GM10248 (cell line): Measurements from ENCODE around the gene PIEZO2.

Experiments
- CTCF ChIA-PET: fragments of 300-600 bp; sonication (Branson Sonifier 250); formaldehyde crosslinking; extraction: SDS; loops from one replicate; lab custom pipeline; 2021; ENCODE audit warnings: antibody characterized with exemption; lab: Yijun Ruan, JAX
- POLR2A ChIA-PET: fragments of 350-650 bp; sonication (Branson Sonifier 250); formaldehyde crosslinking; extraction: SDS; loops from one replicate; lab custom pipeline; 2020; ENCODE audit warnings: antibody characterized with exemption; lab: Yijun Ruan, JAX
- DNase-seq: peaks from one replicate; pipeline ENCODE4 v3.0.0; 2012; ENCODE audit errors: extremely low spot score
- CTCF ChIP-seq: IDR thresholded peaks from 2 replicates; pipeline ENCODE4 v1.5.1; 2012; ENCODE audit warnings: mild to moderate bottlenecking, low read depth; ENCODE audit errors: extremely low read depth, missing control alignments, control extremely low read depth

Gene PIEZO2

GRCh38 chr18:11125492-11126315, 23.7 kb downstream of the PIEZO2 start:
- ChIA-PET POLR2A (no interaction called here), CTCF (no interaction called here)
- no peak for DNase-seq
- TF ChIP-seq CTCF: no peak

- CTCF ChIA-PET: interaction anchor here (1.9 kb wide), 1 partner anchor 11 kb away, joined by 4 read pairs; no protein-coding TSS in a partner anchor
Observed at GRCh38 chr18:11124054-11124453, 25.3 kb downstream of the PIEZO2 start.

GRCh38 chr18:11121443-11121849, 27.9 kb downstream of the PIEZO2 start:
- no peak for DNase-seq
- no peak for TF ChIP-seq CTCF
- ChIA-PET POLR2A (no interaction called here), CTCF (interaction anchor here (1.0 to 1.9 kb wide), 4 partner anchors 15 to 81 kb away, joined by 3 to 5 read pairs (median 4); no protein-coding TSS in a partner anchor)

More at GRCh38 chr18:11124054-11124453, 25.3 kb downstream of the PIEZO2 start:
- POLR2A ChIA-PET: no interaction called here
- DNase-seq: no peak
- TF ChIP-seq CTCF: no peak

DNA sequence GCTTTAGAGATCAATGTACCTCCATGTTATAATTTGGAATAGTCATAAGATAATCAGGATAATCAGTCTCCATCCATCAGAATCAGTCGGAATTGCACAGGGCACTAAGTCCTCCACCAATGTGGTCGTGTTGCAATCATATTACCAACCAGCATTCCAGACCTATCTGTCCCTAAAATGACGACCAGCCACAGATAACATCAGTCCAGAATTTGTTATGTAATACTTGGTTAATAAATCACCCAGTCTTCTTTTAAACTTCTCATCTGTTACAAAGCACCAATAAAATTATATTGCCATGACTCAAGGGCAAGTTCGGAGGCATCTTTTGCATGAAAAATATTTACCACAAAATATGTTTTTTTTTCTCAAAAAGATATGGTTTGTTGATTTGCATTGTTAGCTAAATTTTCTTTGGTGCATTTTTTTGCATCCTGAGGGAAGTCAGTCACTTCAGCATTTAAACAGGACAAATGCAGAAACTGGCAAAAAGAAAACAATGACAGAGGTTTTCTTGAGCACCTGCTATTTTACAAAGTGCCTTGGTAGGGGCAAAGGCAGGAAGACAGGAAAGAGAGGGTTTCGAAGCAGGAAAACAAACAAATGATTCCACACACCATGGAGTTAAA, 29.3 kb downstream of the PIEZO2 start:
- POLR2A ChIA-PET: no interaction called here
- TF ChIP-seq CTCF: no peak
- CTCF ChIA-PET: interaction anchor here (1.0 to 1.7 kb wide), 3 partner anchors 12 to 33 kb away, joined by 3 to 4 read pairs (median 4); no protein-coding TSS in a partner anchor
- DNase-seq: no peak

DNA sequence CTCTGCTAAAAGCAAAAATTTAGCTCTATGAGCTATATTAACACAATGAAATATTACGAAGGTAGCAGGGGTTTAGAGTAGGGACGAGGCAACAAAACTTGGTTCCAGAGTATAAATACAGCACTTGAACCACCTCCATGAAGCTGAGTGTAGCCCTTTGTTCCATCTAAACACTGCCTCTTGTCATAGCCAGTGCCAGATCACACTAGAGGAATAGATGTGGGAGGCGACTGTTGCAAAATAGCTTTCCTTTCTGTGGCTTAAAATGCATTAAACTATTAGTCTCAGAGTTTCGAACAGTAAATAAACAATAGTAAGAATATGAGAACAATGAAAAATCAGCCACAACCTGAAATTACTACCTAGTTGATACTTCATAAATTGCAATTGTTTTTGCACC, 29.8 kb downstream of the PIEZO2 start:
- POLR2A ChIA-PET: no interaction called here
- no peak for TF ChIP-seq CTCF
- CTCF ChIA-PET: interaction anchor here (1.0 to 1.7 kb wide), 2 partner anchors 12 to 27 kb away, joined by 3 to 4 read pairs; no protein-coding TSS in a partner anchor
- DNase-seq: no peak

DNA sequence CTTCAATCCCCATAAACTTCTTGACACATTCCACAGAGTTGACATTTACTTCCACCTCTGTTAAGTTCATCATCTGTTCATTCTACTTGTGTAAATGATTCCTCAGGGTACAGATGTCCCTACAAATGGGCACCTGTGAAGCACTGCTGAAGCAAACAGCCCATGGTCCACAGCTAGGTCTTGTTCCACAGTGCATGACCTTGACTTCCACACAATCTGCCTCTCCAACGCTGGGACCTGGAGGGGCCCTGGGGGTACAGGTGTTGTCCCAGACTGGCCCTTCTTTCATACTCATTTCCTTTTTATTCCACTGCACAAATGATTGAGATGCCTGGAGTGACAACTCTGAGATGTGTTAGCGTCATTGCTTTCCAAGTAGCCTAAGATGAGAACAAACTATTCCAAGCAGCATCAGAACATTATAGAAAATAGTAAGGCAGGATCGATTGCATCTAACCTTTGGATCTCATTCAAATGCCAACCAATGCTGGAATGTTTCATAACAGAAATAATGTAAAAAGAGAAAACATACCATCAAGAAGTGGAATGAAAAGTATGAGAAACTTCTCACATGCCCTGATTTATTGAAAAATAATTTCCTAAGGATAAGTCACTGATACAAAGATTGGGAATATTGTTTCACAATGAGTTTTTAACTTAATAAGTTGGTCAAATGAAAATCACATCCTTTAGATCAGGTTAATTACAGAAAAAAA, 31.2 kb downstream of the PIEZO2 start:
- TF ChIP-seq CTCF: no peak
- DNase-seq: no peak
- ChIA-PET POLR2A (no interaction called here), CTCF (interaction anchor here (0.7 to 1.2 kb wide), 2 partner anchors 25 to 79 kb away, joined by 3 read pairs; no protein-coding TSS in a partner anchor)
